ENCODE measurements around the gene KLB.

The KLB gene

GRCh38 chr4:39464886-39465501 is 58.3 kb downstream of the KLB start:
- TF ChIP-seq ZNF274 (IDR thresholded peaks at IDR 0.05; ENCODE audit: low read depth, low read length) = no peak
- no peak overlapping the region for H3K4me3 ChIP-seq (ENCODE audit: low read length)

- no peak overlapping the region for H3K4me3 ChIP-seq (ENCODE audit: low read length)
- TF ChIP-seq ZNF274 (IDR thresholded peaks at IDR 0.05; ENCODE audit: low read depth, low read length) = no peak
These were observed 60.0 kb downstream of the KLB start for GRCh38 chr4:39466747-39467146.

- no peak for TF ChIP-seq ZNF274 (IDR thresholded peaks at IDR 0.05; ENCODE audit: low read depth, low read length)
- no peak overlapping the region for H3K4me3 ChIP-seq (ENCODE audit: low read length)
These were observed 60.7 kb downstream of the KLB start for GRCh38 chr4:39467464-39467863.

GRCh38 chr4:39469429-39470077 is 62.8 kb downstream of the KLB start:
- no peak overlapping the region for H3K4me3 ChIP-seq (ENCODE audit: low read length)

GRCh38 chr4:39470402-39470801 is 63.7 kb downstream of the KLB start:
- no peak for TF ChIP-seq ZNF274 (IDR thresholded peaks at IDR 0.05; ENCODE audit: low read depth, low read length)

More at GRCh38 chr4:39469429-39470077, 62.8 kb downstream of the KLB start:
- TF ChIP-seq ZNF274 (IDR thresholded peaks at IDR 0.05; ENCODE audit: low read depth, low read length) = no peak

GRCh38 chr4:39472396-39472795 is 65.7 kb downstream of the KLB start:
- TF ChIP-seq ZNF274 (IDR thresholded peaks at IDR 0.05; ENCODE audit: low read depth, low read length) = no peak
- H3K4me3 ChIP-seq (ENCODE audit: low read length) = no peak overlapping the region

More at GRCh38 chr4:39470402-39470801, 63.7 kb downstream of the KLB start:
- no peak overlapping the region for H3K4me3 ChIP-seq (ENCODE audit: low read length)

- H3K4me3 ChIP-seq (ENCODE audit: low read length) = no peak overlapping the region
- TF ChIP-seq ZNF274 (IDR thresholded peaks at IDR 0.05; ENCODE audit: low read depth, low read length) = no peak
These were observed 69.6 kb downstream of the KLB start for GRCh38 chr4:39476187-39476895.

GRCh38 chr4:39480251-39480650 is 73.5 kb downstream of the KLB start:
- no peak for TF ChIP-seq ZNF274 (IDR thresholded peaks at IDR 0.05; ENCODE audit: low read depth, low read length)
- no peak overlapping the region for H3K4me3 ChIP-seq (ENCODE audit: low read length)

GRCh38 chr4:39480902-39481695 is 74.4 kb downstream of the KLB start:
- H3K4me3 ChIP-seq (ENCODE audit: low read length) = no peak overlapping the region
- TF ChIP-seq ZNF274 (IDR thresholded peaks at IDR 0.05; ENCODE audit: low read depth, low read length) = no peak

GRCh38 chr4:39484582-39485272 is 78.0 kb downstream of the KLB start:
- no peak for TF ChIP-seq ZNF274 (IDR thresholded peaks at IDR 0.05; ENCODE audit: low read depth, low read length)
- H3K4me3 ChIP-seq (ENCODE audit: low read length) = no peak overlapping the region

- no peak for TF ChIP-seq ZNF274 (IDR thresholded peaks at IDR 0.05; ENCODE audit: low read depth, low read length)
- H3K4me3 ChIP-seq (ENCODE audit: low read length) = no peak overlapping the region
These were observed 79.6 kb downstream of the KLB start for GRCh38 chr4:39486221-39486804.

GRCh38 chr4:39490322-39490721 is 83.6 kb downstream of the KLB start:
- no peak for TF ChIP-seq ZNF274 (IDR thresholded peaks at IDR 0.05; ENCODE audit: low read depth, low read length)
- no peak overlapping the region for H3K4me3 ChIP-seq (ENCODE audit: low read length)

- no peak overlapping the region for H3K4me3 ChIP-seq (ENCODE audit: low read length)
- TF ChIP-seq ZNF274 (IDR thresholded peaks at IDR 0.05; ENCODE audit: low read depth, low read length) = no peak
These were observed 87.6 kb downstream of the KLB start for GRCh38 chr4:39494354-39494753.

Measured in GM08714 (cell line).